ENCODE results near the gene USP24.

USP24 gene

DNA sequence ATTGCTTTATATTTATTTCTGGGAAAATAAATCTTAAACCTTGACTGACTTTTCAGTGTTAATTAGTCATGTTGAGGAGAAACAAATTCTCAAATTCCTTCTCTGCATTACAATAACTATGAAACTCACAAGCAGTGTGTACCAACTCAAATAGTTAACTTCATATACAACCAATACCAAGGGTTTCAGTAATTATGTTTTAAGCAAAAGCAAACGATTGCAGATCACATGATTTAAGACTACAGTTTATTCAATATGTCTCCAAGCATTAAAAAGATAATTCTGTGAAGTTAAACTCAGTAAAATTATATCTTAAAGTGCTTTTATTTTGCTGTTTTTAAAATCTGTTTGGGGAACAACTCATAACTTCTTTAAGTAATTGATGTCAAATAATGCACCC, 147.2 kb downstream of the USP24 start:
- no peak for DNase-seq (ENCODE audit: low spot score)

DNA sequence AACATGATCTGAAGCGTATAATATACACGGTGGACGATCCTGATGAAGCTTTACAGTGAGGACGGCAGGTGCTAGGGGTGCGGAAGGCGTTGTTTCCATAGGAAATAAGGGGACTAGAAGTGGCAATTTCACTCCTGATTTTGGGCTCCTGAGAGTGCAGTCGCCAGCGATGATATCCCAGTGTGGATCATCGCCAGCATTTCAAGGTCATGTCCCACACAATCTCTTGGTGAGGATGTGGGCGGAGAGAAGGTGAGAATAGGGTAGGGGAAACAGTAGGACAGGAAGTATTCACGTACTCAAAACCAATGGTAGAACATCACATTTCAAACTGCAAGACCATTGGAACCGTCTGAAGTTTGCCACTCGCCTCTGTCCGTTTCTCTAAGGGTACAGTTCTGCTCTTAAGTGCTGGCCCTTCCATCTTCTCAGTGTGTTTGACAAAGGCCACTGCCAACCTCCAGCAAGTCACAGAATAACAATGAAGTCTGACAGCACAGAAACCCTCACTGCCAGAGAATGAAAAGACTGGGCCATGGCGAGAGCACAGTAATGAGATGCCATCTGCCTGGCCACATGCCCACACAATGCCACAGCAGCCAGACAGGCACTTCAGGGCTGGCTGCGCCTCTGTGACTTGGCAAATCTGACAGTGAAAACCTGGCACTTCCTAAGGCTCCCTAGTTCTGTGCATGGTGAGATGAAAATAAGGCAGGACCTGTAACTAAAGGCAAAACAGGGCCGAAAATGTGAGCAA, 148.0 kb downstream of the USP24 start:
- DNase-seq (ENCODE audit: low spot score) = no peak

DNA sequence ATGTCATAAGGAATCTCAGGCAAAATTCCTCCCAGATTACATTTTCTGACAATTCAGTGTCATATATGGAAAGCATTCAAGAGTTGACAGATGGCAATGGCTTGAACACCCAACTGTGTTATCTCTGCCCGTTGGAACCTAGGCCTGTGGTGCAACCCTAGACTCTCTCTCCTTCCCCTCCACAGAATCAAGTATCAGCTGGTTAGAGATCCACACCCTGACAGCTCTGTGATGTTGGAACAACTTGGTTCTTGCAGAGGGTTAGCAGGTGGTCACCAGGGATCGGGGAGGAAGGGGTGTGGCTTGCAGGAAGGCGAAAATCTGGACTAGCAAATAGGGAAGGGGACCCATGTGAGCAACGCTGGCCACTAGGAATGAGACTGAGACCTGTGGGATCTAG, 149.5 kb downstream of the USP24 start:
- no peak for DNase-seq (ENCODE audit: low spot score)

DNA sequence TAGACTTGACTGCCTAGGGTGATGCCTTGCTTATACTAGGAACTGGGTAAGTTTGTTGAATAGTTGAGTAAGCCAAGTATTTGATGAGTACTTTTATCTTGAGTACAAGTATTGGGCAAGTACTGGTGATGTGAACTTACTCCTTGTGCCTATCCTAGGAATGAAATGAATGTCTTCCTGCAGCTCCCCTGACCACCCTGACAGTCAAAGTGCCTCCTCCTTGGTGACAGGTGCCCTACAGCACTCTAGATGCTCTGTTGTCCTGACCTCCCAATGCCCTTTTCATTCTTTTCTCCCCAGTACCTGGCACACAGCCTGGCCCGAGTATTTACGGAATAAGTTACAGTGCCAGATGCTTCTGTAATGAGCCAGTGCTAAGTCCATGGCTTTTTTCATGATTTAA, 150.3 kb downstream of the USP24 start:
- no peak for DNase-seq (ENCODE audit: low spot score)

DNA sequence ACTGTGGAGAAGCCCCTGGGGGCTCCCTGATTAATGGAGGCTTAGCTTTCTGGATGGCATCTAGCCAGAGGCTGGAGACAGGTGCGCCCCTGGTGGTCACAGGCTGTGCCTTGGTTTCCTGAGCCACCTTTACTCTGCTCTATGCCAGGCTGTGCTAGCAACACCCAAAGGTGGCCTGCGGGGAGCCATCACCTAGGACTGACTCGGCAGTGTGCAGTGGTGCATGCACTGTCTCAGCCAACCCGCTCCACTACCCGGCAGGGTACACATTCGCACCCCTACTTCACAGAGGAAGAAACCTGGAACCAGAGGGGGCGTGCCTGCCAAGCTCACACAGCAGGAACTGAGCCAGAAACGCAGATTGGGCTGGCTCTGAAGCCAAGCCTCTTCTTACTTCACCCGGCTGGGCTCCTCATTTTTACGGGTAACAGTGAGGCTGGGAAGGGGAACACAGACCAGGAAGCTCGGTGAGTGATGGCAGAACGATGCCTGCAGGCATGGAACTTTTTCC, 151.0 kb downstream of the USP24 start:
- DNase-seq (ENCODE audit: low spot score) = no peak

DNA sequence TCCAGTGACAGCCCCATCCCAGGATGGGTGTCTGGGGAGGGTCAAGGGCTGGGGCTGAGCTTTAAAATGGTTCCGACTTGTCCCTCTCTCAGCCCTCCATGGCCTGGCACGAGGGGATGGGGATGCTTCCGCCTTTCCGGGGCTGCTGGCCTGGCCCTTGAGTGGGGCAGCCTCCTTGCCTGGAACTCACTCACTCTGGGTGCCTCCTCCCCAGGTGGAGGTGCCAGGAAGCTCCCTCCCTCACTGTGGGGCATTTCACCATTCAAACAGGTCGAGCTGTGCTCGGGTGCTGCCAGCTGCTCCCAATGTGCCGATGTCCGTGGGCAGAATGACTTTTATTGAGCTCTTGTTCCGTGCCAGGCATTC, 151.6 kb downstream of the USP24 start:
- DNase-seq (ENCODE audit: low spot score) = no peak

DNA sequence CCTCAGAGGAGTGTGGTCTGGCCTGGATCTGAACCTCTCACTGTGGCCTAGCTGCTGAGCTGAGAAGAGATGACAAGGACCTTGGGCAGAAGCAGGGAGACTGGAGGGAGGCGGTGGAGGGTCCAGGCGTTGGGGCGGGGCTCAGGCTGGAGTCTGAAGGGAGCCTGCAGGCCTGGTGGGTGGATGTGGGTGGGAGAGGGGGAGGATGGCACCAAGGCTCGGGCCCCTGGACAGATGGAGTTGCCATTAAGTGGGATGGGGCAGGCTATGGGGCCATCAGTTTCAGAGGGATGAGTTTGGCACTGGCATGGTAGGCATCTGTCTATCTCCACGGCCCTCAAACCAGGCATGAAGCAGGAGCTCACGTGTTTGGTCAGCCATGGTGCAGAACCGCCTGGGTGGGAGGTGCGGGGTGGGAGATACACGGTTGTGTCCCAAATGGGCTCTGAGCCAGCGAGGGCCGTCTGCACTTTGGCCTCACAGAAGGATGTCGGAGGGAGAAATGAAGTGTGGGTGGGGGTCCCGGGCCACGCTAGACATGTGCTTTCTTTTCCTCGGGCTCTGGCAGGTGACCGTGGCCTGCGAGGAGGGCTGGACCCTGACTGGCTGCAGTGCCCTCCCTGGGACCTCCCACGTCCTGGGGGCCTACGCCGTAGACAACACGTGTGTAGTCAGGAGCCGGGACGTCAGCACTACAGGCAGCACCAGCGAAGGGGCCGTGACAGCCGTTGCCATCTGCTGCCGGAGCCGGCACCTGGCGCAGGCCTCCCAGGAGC, 152.2 kb downstream of the USP24 start:
- DNase-seq (ENCODE audit: low spot score) = no peak

DNA sequence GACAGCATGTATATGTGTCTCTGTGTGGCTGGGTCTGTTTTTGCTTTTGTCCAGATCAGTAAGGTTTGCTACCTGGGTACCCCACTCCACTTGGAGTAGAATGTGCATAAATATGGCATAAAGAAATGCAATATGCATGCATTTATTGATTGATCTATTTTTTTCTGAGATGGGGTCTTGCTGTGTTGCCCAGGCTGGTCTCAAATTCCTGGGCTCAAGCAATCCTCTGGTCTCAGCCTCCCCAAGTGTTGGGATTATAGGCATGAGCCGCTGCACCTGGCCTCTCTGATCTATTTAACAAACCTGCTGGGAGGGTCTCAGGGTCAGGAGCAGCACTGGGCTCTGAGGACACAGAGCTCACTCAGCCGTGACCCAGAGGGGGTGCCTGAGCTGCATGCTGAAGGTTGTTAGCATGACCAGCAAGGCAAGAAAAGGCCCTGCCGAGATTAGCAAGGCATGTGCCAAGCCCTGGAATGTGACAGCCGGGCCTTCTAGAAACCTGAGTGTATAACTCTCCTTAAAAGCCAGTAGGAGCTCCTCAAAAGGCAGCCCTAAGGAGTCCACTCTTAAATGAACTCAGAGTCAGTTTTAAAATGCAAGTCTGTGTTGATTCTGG, 153.3 kb downstream of the USP24 start:
- DNase-seq (ENCODE audit: low spot score) = no peak

DNA sequence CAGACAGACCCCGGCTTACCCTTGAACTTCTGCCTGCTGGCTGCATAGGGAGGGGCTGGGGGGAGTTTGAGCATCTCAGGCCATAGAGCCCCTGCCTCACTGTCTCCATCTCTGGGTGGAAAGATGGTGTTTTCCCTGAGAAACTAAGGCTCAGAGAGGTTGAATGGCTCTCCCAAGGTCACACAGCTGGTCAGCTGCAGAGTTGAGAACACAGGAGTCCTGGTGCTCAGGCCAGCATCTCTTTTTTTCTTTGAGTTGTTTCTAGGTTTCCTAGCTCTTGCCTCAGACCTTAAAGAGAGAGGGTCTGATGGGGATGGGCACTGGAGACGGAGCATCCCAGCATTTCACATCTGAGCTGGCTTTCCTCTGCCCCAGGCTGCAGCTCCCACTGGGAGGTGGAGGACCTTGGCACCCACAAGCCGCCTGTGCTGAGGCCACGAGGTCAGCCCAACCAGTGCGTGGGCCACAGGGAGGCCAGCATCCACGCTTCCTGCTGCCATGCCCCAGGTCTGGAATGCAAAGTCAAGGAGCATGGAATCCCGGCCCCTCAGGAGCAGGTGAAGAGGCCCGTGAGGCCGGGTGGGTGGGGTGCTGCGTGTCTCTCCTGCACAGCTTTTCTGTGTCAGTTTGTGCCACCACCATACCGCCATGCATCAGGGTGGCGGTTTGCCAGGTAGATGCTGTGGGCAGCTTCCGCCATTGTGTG, 154.0 kb downstream of the USP24 start:
- no peak for DNase-seq (ENCODE audit: low spot score)

DNA sequence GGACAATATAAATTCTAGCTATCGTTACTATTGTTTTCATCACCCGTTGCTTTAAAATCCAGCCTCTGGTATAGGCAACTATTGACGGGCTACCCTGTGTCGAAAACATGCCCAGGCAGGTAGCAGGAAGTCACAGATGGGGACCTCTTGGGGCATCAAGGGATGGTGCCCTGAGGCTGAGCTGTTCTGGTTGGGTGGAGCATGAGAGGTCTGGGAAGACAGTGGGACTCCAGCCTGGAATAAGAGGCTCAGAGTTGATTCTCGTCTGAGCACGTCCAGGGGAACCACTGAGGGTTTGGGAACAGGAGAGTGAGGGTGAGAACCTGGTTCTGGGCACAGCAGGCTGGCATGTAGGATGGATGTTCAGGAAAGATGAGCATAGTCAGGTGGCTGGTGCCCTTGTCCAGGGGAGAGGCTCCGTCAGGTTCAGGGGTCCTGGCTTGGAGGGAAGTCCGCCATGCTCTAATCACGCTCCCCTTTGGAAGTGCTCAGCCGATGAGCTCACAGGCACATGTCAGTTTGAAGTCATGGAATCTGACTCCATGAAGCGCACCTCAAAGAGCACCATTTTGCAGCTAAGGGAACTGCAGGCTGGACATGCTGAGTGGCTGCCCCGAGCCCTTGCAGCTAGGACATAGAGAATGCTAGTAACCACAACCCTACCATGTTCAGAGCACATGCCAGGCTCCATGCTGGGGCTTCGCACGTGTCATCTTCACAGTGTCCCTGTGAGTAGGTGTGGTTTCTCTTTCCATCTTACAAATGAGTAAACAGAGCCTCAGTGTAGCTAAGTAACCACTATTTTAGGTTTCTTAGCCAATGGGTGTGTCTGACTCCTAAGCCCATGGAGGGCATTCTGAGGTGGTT, 154.8 kb downstream of the USP24 start:
- DNase-seq (ENCODE audit: low spot score) = no peak

DNA sequence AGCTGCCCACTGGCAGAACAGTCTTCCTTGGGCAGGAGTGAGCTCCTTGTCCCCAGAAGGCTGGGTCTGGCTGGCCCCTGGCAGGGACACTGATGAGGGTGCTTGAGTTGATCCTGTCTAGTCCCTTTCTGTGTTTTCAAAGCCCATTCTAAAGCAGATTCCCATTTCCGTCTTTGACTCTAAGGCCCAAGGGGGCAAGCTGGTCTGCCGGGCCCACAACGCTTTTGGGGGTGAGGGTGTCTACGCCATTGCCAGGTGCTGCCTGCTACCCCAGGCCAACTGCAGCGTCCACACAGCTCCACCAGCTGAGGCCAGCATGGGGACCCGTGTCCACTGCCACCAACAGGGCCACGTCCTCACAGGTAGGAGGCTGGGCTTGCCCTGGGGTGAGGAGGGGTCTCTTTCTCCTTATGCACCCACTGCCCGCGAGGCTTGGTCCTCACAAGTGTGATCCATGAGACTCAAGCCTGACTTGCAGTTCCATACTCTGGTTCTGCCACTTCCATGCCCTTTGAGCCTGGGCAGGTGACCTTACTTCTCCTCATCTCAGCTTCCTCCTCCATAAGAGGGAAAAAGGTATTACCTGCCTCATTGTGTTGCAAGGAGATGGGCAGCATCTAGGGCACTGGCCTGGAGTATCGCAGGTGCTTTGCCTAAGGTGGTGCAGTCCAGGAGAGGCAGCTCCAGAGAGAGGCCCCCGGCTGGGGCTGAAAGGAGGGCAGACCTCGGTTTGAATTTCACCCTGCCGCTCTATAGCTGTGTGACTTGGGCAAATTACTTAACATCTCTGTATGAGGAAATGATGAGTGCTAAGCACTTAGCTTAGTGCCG, 155.6 kb downstream of the USP24 start:
- no peak for DNase-seq (ENCODE audit: low spot score)

DNA sequence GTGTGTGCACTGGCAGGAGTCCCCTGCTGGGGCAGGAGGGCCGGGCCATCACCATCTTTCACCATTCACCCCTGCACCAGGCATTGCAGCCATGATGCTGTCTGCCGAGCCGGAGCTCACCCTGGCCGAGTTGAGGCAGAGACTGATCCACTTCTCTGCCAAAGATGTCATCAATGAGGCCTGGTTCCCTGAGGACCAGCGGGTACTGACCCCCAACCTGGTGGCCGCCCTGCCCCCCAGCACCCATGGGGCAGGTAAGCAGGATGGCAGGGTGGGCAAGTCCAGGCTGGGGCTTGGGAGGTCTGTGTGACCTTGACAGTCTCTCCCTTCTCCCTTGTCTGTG, 157.2 kb downstream of the USP24 start:
- no peak for DNase-seq (ENCODE audit: low spot score)

DNA sequence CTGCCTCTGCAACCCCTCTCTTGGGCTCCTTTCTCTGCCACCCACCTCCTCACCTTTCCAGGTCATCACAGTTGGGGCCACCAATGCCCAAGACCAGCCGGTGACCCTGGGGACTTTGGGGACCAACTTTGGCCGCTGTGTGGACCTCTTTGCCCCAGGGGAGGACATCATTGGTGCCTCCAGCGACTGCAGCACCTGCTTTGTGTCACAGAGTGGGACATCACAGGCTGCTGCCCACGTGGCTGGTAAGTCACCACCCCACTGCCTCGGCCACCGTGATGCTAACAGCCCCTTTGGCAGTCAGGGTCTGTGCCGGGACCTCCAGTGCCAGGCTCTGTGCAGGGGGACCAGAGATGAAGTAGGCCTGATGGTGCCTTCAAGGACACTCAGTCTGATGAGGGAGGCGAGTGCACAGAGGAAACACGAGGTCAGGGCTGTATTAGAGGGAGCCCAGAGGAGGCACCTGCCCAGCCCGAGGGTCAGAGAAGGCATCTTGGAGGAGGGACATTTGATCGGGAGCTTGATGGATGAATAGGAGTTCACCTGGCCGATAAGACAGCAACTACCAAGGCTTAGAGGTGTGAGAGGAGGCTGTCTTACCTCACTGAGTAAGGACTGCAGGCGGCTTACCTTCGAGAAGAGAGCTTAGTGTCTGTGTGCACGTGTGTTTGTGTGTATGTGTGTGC, 157.8 kb downstream of the USP24 start:
- no peak for DNase-seq (ENCODE audit: low spot score)

DNA sequence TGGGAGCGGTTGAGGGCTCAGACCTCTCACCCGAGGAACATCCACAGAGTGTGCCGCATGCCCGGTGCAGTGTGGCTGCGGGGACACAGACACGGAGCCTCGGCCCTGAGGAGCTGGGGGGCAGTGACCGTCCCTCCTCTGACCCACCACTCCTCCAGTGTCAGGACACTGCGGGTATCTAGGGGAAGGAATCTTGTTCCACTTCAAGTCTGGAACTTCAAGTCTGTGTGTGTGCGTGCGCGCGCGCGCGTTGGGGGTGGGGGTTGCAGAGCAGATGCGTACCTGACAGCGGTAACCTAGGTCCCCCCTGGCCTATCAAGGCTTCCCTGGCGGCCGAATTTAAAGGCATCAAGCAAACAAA, 158.6 kb downstream of the USP24 start:
- DNase-seq (ENCODE audit: low spot score) = no peak

DNA sequence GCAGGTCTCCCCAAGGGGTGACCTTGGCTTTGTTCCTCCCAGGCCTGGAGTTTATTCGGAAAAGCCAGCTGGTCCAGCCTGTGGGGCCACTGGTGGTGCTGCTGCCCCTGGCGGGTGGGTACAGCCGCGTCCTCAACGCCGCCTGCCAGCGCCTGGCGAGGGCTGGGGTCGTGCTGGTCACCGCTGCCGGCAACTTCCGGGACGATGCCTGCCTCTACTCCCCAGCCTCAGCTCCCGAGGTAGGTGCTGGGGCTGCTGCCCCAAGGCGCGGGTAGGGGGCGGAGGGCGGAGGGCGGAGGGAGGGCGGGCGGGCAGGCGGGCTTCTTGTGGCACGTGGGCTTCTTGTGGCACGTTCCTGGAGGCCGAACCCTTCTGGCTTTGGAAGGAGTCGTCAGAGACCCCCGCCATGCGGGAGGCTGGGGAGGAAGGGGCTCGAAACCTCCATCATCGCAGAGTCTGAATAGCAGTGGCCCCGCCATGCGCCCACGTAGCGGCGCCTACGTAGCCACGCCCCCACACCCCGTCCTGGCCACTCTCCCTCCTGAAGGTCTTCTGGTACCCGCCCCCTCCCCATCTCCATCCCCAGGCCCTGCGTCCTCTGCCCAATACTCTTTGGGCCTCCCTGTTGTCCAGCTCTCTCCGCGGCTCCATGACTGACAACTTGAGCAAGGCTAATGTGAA, 159.1 kb downstream of the USP24 start:
- no peak for DNase-seq (ENCODE audit: low spot score)

DNA sequence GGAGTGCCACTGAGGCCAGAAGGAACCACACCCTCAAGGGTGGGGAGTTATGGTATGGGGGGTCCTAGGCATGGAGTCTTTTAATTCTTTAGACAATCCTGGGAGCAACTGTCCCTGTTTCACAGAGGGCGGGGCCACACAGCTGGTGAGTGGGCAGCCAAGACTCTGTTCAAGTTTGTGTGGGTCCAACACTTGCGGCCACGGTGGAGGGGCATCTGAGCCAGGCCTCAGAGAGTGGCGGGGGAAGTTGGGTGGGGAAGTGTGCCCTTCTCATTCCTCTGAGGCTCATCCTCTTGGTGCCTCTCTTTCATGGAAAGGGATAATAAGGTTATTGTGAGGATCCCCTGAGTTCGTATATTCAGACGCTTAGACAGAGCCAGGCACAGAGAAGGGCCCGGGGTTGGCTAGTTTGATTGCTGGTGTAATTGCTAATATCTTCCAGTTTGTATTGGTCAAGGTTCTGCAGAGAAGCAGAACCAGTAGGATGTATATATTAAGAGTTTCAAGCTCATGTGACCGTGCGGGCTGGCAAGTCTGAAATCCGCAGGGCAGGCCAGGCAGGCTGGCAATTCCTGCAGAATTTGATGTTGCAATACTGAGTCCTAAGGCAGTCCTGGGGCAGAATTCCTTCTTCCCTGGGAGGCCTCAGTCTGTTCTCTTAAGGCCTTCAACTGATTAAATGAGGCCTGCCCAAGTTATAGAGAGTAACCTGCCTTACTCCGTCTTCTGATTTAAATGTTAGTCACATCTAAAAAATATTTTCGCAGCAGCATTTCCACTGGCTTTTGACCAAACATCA, 159.9 kb downstream of the USP24 start:
- DNase-seq (ENCODE audit: low spot score) = no peak

DNA sequence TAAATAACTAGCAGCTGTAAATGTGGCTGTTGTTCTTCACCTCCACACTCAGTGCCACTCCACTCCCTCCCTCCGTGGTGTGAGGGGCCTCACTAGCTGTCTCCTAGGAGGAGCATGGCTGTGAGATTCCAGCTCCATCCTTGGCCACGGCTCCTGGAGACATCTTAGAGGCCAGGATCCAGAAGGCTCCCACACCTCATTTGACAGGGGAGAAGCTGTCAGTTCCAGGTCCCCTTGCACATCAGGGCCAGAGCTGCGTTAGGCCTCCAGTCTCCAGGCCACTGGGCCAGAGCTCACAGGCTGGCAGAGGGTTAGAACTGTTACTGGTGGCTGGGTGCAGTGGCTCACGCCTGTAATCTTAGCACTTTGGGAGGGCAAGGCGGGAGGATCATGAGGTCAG, 160.8 kb downstream of the USP24 start:
- no peak for DNase-seq (ENCODE audit: low spot score)

DNA sequence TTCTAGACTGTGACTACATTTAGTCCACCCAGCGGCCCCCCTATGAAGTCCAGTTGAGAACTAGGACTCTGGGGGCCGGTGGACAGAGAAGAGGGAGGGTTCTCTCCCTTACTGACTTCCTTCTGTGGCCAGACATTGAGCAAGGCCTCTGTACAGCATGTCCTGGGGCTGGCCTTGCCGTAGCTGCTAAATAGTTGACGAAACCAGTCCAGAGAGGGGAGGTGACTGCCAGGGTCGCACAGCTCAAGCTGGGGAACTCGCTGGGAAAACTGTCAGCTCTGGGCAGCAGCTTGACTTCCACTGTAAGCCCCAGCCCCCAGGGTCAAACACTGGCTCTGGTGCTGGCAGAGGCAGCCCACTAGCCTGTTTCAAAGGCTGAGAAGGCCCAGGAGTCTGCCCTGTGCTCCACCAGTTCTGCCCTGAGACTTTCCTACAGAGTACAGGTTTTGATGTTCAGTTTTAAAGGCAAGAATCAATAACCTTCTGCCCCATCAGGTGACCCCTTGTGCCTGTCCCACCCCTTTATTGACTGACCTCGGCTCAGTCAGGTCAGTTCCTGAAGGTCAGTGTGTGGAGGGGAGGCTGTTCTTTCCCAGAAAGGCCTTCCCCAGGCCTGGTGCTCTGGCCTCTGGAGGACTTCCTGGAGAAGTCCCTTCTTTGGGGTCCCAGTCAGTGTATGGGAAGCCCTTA, 161.8 kb downstream of the USP24 start:
- no peak for DNase-seq (ENCODE audit: low spot score)
